GM21423 (cell line): ENCODE results near the gene PTPN4.

Experiments used
- ATAC-seq: cut with Tn5 transposase; IDR thresholded peaks from one replicate; pipeline ENCODE4 v1.9.1; 2021; ENCODE audit warnings: mild to moderate bottlenecking, moderate library complexity; ENCODE audit not compliant: unreplicated experiment

The PTPN4 gene

GRCh38 chr2:119759451-119760236 is at the start of gene PTPN4:
TSS of gene PTPN4 (plus strand) at chr2:119759922. CDS start at chr2:119809854, 49,932 bp downstream.
- ATAC-seq = peak; percentile 93

GRCh38 chr2:119710281-119710680 is 49.4 kb upstream of the PTPN4 start:
- ATAC-seq = no peak

GRCh38 chr2:119711352-119711751 is 48.4 kb upstream of the PTPN4 start:
- ATAC-seq = no peak

GRCh38 chr2:119712571-119712970 is 47.2 kb upstream of the PTPN4 start:
- no peak for ATAC-seq

- no peak for ATAC-seq
These were observed 45.8 kb upstream of the PTPN4 start for GRCh38 chr2:119713819-119714490.

GRCh38 chr2:119715409-119716283 is 44.1 kb upstream of the PTPN4 start:
- ATAC-seq = no peak

- ATAC-seq = no peak
These were observed 43.4 kb upstream of the PTPN4 start for GRCh38 chr2:119716284-119716672.

GRCh38 chr2:119718501-119719260 is 41.0 kb upstream of the PTPN4 start:
- no peak for ATAC-seq

- no peak for ATAC-seq
These were observed 40.5 kb upstream of the PTPN4 start for GRCh38 chr2:119719261-119719627.

GRCh38 chr2:119721043-119721442 is 38.7 kb upstream of the PTPN4 start:
- ATAC-seq = no peak

GRCh38 chr2:119721462-119721861 is 38.3 kb upstream of the PTPN4 start:
- ATAC-seq = no peak

GRCh38 chr2:119721904-119722303 is 37.8 kb upstream of the PTPN4 start:
- ATAC-seq = no peak

GRCh38 chr2:119723186-119723585 is 36.5 kb upstream of the PTPN4 start:
- no peak for ATAC-seq

GRCh38 chr2:119723784-119724467 is 35.8 kb upstream of the PTPN4 start:
- ATAC-seq = no peak

- no peak for ATAC-seq
These were observed 34.9 kb upstream of the PTPN4 start for GRCh38 chr2:119724656-119725485.

- no peak for ATAC-seq
These were observed 32.2 kb upstream of the PTPN4 start for GRCh38 chr2:119727493-119727892.

GRCh38 chr2:119728421-119728820 is 31.3 kb upstream of the PTPN4 start:
- ATAC-seq = no peak

GRCh38 chr2:119730671-119731177 is 29.0 kb upstream of the PTPN4 start:
- no peak for ATAC-seq

- ATAC-seq = no peak
These were observed 27.7 kb upstream of the PTPN4 start for GRCh38 chr2:119731983-119732382.
